Measurements from ENCODE around the gene SLC5A9.
"Not testable (repeated sequence)": the region's sequence is repeated elsewhere in the genome, so short reads cannot be mapped to it uniquely, and the experiment has no call there.

Gene SLC5A9

GRCh38 chr1:48242141-48242736 is 19.7 kb downstream of the SLC5A9 start:
- no peak for DNase-seq (ENCODE audit: low read depth)

- DNase-seq (ENCODE audit: low read depth): no peak
Measured at GRCh38 chr1:48245106-48245505, 22.6 kb downstream of the SLC5A9 start.

- no peak for DNase-seq (ENCODE audit: low read depth)
Measured at GRCh38 chr1:48246727-48247126, 24.2 kb downstream of the SLC5A9 start.

GRCh38 chr1:48248356-48248755 is 25.8 kb downstream of the SLC5A9 start:
- DNase-seq (ENCODE audit: low read depth): no peak

- DNase-seq (ENCODE audit: low read depth): no peak
Measured at GRCh38 chr1:48249868-48250267, 27.4 kb downstream of the SLC5A9 start.

- no peak for DNase-seq (ENCODE audit: low read depth)
Measured at GRCh38 chr1:48250572-48250971, 28.1 kb downstream of the SLC5A9 start.

GRCh38 chr1:48251323-48251722 is 28.8 kb downstream of the SLC5A9 start:
- no peak for DNase-seq (ENCODE audit: low read depth)

GRCh38 chr1:48251821-48252220 is 29.3 kb downstream of the SLC5A9 start:
- DNase-seq (ENCODE audit: low read depth): no peak

GRCh38 chr1:48254254-48254653 is 31.7 kb downstream of the SLC5A9 start:
- DNase-seq (ENCODE audit: low read depth): no peak

- no peak for DNase-seq (ENCODE audit: low read depth)
Measured at GRCh38 chr1:48258106-48258505, 35.6 kb downstream of the SLC5A9 start.

- no peak for DNase-seq (ENCODE audit: low read depth)
Measured at GRCh38 chr1:48261881-48262400, 39.4 kb downstream of the SLC5A9 start.

GRCh38 chr1:48263041-48263440 is 40.5 kb downstream of the SLC5A9 start:
- DNase-seq (ENCODE audit: low read depth): no peak

- DNase-seq (ENCODE audit: low read depth): no peak
Measured at GRCh38 chr1:48266576-48266975, 44.1 kb downstream of the SLC5A9 start.

- not testable (repeated sequence) for DNase-seq (ENCODE audit: low read depth)
Measured at GRCh38 chr1:48277437-48277836, 54.9 kb downstream of the SLC5A9 start.

- not testable (repeated sequence) for DNase-seq (ENCODE audit: low read depth)
Measured at GRCh38 chr1:48282329-48282728, 59.8 kb downstream of the SLC5A9 start.

GRCh38 chr1:48284696-48285420 is 62.3 kb downstream of the SLC5A9 start:
- not testable (repeated sequence) for DNase-seq (ENCODE audit: low read depth)

- DNase-seq (ENCODE audit: low read depth): no peak
Measured at GRCh38 chr1:48285525-48285924, 63.0 kb downstream of the SLC5A9 start.

- no peak for DNase-seq (ENCODE audit: low read depth)
Measured at GRCh38 chr1:48291421-48291820, 68.9 kb downstream of the SLC5A9 start.

GRCh38 chr1:48292706-48293105 is 70.2 kb downstream of the SLC5A9 start:
- DNase-seq (ENCODE audit: low read depth): no peak

GRCh38 chr1:48294094-48294493 is 71.6 kb downstream of the SLC5A9 start:
- not testable (repeated sequence) for DNase-seq (ENCODE audit: low read depth)

GRCh38 chr1:48294656-48295055 is 72.1 kb downstream of the SLC5A9 start:
- DNase-seq (ENCODE audit: low read depth): no peak
